Measurements from ENCODE around the gene P2RX2.

GRCh38 chr12:132633398-132633797, 14.8 kb downstream of the P2RX2 start:
- TF ChIP-seq, protein P1, sequence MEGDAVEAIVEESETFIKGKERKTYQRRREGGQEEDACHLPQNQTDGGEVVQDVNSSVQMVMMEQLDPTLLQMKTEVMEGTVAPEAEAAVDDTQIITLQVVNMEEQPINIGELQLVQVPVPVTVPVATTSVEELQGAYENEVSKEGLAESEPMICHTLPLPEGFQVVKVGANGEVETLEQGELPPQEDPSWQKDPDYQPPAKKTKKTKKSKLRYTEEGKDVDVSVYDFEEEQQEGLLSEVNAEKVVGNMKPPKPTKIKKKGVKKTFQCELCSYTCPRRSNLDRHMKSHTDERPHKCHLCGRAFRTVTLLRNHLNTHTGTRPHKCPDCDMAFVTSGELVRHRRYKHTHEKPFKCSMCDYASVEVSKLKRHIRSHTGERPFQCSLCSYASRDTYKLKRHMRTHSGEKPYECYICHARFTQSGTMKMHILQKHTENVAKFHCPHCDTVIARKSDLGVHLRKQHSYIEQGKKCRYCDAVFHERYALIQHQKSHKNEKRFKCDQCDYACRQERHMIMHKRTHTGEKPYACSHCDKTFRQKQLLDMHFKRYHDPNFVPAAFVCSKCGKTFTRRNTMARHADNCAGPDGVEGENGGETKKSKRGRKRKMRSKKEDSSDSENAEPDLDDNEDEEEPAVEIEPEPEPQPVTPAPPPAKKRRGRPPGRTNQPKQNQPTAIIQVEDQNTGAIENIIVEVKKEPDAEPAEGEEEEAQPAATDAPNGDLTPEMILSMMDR (conservative IDR thresholded peaks at IDR 0.05), result no peak
- no peak for TF ChIP-seq EZH2 (IDR thresholded peaks at IDR 0.05; ENCODE audit: low read depth)

Data from PC-9 (cell line).